ENCODE results near the gene SLC6A16.
"Not testable (repeated sequence)": the region's sequence is repeated elsewhere in the genome, so short reads cannot be mapped to it uniquely, and the experiment has no call there.

SLC6A16 gene

GRCh38 chr19:49324801-49325576, at the start of gene SLC6A16:
Gene SLC6A16 (minus strand): TSS chr19:49325191. CDS start chr19:49311347, 13,844 bp downstream.
- DNase-seq, result no peak

- DNase-seq, result not testable (repeated sequence)
These were observed 48.2 kb upstream of the SLC6A16 start for GRCh38 chr19:49373174-49373573.

DNA sequence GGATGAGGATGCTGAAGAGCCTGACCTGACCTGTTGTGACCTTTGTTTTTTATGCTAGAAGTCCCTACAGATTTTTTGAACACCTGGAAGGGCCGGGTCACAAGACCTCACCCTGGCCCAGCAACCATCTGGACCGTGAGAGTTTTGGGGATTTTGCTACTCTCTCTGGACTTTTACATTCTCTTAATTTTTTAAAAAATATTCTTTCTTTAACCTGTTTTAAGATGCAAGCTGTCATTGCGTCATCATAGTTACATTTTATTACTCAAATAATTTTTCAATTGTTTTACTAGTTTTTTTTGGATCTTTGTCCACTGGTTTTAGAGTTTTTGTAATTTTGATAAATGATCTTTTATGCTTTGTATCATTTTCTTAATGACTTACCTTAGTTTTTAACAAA, 46.2 kb upstream of the SLC6A16 start:
- no peak for DNase-seq

- no peak for DNase-seq
These were observed 43.8 kb upstream of the SLC6A16 start for GRCh38 chr19:49368711-49369358.

DNA sequence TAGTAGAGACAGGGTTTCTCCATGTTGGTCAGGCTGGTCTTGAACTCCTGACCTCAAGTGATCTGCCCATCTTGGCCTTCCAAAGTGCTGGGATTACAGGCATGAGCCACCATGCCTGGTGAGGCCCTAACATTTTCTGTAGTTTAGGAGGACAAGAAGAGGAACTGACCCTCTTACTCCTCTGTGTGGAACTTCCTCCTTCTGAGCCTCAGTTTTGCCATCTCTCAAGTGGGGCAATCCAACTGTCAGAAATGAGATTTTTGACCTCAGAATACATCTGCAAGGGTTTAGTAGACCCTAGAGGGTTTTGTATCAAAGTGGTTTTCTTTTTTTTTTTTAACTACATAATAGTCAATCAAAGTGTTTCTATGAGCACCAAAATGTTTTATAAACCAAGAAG, 41.1 kb upstream of the SLC6A16 start:
- DNase-seq, result no peak

GRCh38 chr19:49364083-49364737, 39.2 kb upstream of the SLC6A16 start:
- no peak for DNase-seq

DNA sequence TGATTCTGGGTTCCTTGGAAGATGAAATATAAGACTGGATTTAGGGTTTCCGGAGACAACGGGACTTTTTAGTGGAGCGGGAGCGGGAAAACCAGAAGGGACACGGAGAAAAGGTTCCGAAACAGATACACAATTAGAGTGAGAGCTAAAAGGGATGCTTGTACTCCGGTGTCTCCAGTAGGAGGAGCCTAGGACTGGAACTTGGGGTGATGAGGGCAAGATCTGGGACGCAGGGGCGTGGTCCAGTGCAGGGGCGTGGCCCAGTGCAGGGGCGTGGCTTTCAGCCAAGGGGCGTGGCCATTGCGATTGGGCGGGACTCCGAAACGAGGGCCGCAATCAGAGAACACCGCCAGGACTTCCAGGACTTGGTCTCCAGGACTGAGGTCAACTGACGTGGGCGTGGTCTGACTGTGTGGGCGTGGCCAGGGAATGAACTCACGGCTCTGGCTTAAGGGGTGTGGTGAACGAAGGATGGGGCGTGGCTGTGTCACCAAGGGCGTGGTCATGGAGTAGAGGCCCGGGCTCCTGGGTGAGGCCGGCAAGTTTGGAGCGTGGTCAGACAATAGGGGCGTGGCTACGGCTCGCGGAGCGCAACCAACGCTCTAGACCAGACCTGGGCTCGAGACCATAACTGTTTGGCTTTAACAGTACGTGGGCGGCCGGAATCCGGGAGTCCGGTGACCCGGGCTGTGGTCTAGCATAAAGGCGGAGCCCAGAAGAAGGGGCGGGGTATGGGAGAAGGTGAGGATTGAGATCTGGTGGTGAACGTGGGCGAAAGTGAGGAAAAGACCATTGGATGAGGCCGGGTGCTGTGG, 38.5 kb upstream of the SLC6A16 start, which contains the start of gene DKKL1:
Gene DKKL1 (plus strand): TSS at position 610 of the 815 bp plus-strand sequence. CDS start 122 bp downstream, at position 732.
- DNase-seq, result peak; percentile 95

GRCh38 chr19:49362929-49363267, 37.9 kb upstream of the SLC6A16 start:
- DNase-seq, result no peak

DNA sequence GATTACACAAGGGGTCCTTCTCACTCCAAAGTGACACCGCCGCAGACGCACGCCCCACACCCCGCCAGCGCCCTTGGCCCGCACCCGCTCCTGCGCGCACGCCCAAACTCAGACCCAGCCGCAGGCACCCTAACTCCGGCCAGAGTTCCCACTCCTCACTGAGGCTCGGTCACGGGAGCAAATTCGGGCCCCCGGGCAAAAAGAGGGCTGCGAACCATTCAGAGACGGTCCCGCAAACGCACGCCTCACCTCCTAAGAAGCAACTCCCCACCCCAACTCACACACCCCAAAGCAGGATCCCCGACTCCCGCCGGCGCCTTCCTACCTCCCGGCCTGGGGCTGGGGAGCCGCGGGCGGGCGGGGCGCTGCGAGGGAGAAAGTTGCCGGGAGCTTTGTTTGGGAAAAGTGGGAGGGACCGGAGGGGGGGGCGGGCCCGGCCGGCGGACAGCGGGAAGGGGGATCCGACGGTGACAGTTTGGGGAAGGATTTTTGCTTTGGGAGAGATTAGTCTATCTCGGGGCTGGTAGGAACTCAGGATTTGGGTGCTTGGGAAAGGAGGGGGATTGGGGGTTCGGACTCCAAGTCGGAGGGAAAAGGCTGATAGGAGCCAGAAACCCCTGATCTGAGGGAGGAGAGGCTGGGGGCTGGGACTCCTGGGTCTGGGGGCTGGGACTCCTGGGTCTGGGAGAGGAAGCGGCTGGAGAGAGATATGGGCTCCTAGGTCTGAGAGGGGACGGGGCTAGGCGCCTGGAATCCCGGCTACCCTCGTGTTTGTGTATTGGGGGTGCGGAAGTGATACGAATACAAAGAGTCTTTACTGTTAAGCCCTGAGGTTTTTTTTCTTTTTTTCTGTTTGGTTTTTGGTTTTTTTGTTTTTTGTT, 37.3 kb upstream of the SLC6A16 start, which contains the start of gene TEAD2:
Gene TEAD2 (minus strand): TSS at position 369 of the 881 bp plus-strand sequence. CDS start 2,341 bp downstream, outside the sequence.
- DNase-seq, result no peak

- DNase-seq, result no peak
These were observed 36.6 kb upstream of the SLC6A16 start for GRCh38 chr19:49361438-49362047.

DNA sequence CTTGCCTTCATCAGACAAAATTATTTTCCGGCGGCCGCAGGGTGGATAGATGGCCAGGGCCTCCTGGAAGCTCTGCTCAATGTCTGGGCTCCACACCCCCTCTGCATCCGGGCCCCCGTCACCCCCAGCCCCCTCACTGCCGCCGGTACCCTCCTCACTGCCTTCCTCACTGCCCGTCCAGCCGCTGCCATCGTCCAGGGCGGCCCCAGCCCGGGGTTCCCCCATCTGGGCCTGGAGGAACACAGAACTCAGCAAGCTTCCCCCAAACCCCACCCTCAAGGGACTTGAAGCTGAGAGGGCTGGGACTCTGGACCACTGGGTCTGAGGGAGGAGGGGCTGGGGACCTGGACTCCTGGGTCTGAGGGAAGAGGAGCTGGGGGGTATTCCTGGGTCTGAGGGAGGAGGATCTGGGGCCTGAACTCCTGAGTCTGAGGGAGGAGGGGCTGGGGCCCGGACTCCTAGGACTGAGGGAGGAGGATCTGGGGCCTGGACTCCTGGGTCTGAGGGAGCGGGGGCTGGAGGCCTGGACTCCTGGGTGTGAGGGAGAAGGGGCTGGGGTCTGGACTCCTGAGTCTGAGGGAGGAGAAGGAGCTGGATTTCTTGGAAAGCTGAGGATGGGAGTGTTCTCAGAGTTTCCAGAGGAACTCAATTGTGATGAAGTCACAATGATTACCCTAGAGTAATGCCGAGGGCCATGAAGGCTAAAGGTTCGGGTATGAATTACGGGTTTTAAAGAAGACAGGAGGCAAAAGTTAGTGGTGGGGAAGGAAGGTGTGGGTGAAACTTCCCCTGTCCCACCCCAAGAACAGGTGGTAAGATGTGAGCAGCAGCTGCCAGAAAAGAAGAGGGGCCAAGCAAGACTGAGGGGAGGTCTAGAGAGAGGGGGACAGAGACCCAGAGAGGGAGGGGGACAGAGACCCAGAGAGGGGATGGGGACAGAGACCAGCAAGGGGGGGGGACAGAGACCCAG, 35.1 kb upstream of the SLC6A16 start:
- DNase-seq, result no peak

DNA sequence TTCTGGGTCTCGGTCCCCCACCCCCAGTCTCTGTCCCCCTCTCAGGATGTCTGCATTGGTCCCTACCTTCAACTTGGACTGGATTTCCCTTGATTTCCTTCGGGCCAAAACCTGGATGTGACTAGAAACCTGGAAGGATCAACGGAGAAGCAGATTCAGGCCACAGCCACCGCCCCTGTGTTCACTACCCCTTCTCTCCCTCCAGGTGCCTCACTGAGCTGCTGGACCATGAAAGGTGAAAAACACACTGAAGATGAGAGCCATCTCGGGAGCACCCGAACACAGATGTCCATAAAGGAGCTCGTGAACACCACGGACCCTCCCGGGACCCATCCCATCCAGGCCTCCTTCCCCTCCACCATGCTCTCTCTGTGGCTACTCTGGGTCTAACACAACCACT, 32.2 kb upstream of the SLC6A16 start:
- DNase-seq, result no peak

GRCh38 chr19:49356382-49356781, 31.4 kb upstream of the SLC6A16 start:
- no peak for DNase-seq

DNA sequence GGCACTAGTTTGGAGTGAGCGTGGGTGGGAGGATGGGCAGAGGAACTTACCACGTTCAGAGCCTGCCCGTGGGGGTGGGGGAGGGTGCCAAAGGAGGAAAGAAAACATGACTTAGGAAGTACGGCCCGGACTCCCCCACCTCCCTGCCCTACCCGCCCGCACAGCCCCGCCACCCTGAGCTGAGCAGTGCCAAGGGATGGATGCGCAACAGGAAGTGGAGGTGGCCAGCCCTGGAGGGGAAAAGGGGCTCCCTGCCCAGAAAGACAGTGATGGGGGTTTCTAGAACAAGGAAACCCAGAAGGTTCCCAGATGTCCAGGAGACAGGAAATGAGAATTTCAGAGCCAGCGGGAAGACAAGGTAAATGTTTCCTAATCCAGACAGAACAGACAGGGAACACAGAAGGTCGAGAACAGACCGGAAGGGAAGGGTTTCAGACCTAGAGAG, 30.9 kb upstream of the SLC6A16 start:
- no peak for DNase-seq

- DNase-seq, result no peak
These were observed 24.6 kb upstream of the SLC6A16 start for GRCh38 chr19:49349567-49349966.

- no peak for DNase-seq
These were observed 23.6 kb upstream of the SLC6A16 start for GRCh38 chr19:49348305-49349189.

GRCh38 chr19:49347835-49348234, 22.8 kb upstream of the SLC6A16 start:
- DNase-seq, result no peak

GRCh38 chr19:49347191-49347590, 22.2 kb upstream of the SLC6A16 start:
- DNase-seq, result no peak

Measured in activated CD8-positive, alpha-beta memory T cell treated with anti-CD3 and anti-CD28 coated beads, Interleukin-2, amount 50 U/mL, for 48 hours (primary cell).